Measurements from ENCODE around the gene GSTK1. TPM values are rescaled to one million over a fixed set of nuclear protein-coding genes. Genes with fewer than 3 reads are reported as not detected.

The GSTK1 gene
- total and polyA plus RNA-seq, 9 of the 15 experiments (the other 6 are each of a cell fraction or from before 2014, with no cell fraction given) = 155 to 441 (median 233) TPM

- TF ChIP-seq ZFP1 (CRISPR knock-in tag; IDR thresholded peaks at IDR 0.05) (no peak), RUNX1 (IDR thresholded peaks at IDR 0.05; ENCODE audit: low read depth) (no peak), PHTF2 (CRISPR knock-in tag; IDR thresholded peaks at IDR 0.05) (no peak), PKNOX1 (IDR thresholded peaks at IDR 0.05) (peak; percentile 19; the same call in 1 of the 2 replicates), ZZZ3 (IDR thresholded peaks at IDR 0.05) (peak; percentile 41; the same call in 1 of the 2 replicates), TRIM28 (IDR thresholded peaks at IDR 0.05) (no peak), SMAD3 (CRISPR knock-in tag; conservative IDR thresholded peaks at IDR 0.05) (no peak), STAG1 (CRISPR knock-in tag; IDR thresholded peaks at IDR 0.05; ENCODE audit: borderline replicate concordance) (peak; percentile 64; the same call in 1 of the 2 replicates), ZNF280B (CRISPR knock-in tag; IDR thresholded peaks at IDR 0.05) (no peak), SAP30 (IDR thresholded peaks at IDR 0.05; ENCODE audit: borderline replicate concordance, insufficient read depth, low read depth, low read length, poor library complexity, severe bottlenecking) (no peak), MAZ (CRISPR knock-in tag; conservative IDR thresholded peaks at IDR 0.05 in 1 of 2, IDR thresholded peaks at IDR 0.05 in 1 of 2) (peak in 1 of 2 experiments; percentile 34; a peak in 1 of 4 replicates), BCOR (IDR thresholded peaks at IDR 0.05) (no peak), SIX5 (IDR thresholded peaks at IDR 0.05; ENCODE audit: borderline replicate concordance in 1 of 2, insufficient read depth in 1 of 2, low read depth in 1 of 2, low read length in 2 of 2) (no peak), TCF3 (CRISPR knock-in tag; IDR thresholded peaks at IDR 0.05) (no peak), TAF1 (IDR thresholded peaks at IDR 0.05; ENCODE audit: control insufficient read depth, extremely low read depth, insufficient read depth, low read length, severe bottlenecking) (no peak), ZNF655 (CRISPR knock-in tag; IDR thresholded peaks at IDR 0.05) (no peak), ZBTB43 (CRISPR knock-in tag; IDR thresholded peaks at IDR 0.05) (no peak), GTF2A2 (tag; IDR thresholded peaks at IDR 0.05) (no peak), ZKSCAN1 (IDR thresholded peaks at IDR 0.05; ENCODE audit: low read depth, low read length) (peak; percentile 29; the same call in 1 of the 2 replicates), HDAC8 (tag; IDR thresholded peaks at IDR 0.05) (no peak), SUPT5H (IDR thresholded peaks at IDR 0.05) (no peak), E2F6 (IDR thresholded peaks at IDR 0.05; ENCODE audit: borderline replicate concordance in 1 of 2, extremely low read depth in 1 of 2, insufficient read depth in 1 of 2, insufficient read length in 1 of 2, low read depth in 1 of 2, low read length in 1 of 2, poor library complexity in 1 of 2, severe bottlenecking in 1 of 2) (no peak)
Observed at GRCh38 chr7:143305423-143306070, 42.3 kb downstream of the GSTK1 start (continued).

All from K562 (cell line).